Spinal cord (tissue), 10 donors: Measurements from ENCODE around the gene HIC1. TPM values are rescaled to one million over a fixed set of nuclear protein-coding genes. Genes with fewer than 3 reads are reported as not detected.

Experiments used
- DNase-seq, 6 donors: peaks; one replicate each; pipeline versions ENCODE4 v3.0.0 to v3.0.0-alpha.2; 2013 to 2015; ENCODE audit warnings: low spot score in 6 of 6, low read depth in 4 of 6
- H3K27ac ChIP-seq: one replicate; pipeline ENCODE4 v1.5.1; 2013; ENCODE audit warnings: low read depth, low read length, control low read depth
- H3K27me3 ChIP-seq: one replicate; pipeline ENCODE4 v1.6.1; 2013; ENCODE audit warnings: low read length; ENCODE audit not compliant: control insufficient read depth, insufficient read depth
- H3K36me3 ChIP-seq: one replicate; pipeline ENCODE4 v1.6.1; 2013; ENCODE audit warnings: low read length; ENCODE audit not compliant: control insufficient read depth, insufficient read depth
- H3K4me1 ChIP-seq: one replicate; pipeline ENCODE4 v1.6.1; 2013; ENCODE audit warnings: low read length; ENCODE audit not compliant: control insufficient read depth, insufficient read depth
- H3K4me3 ChIP-seq: one replicate; pipeline ENCODE4 v1.5.1; 2013; ENCODE audit warnings: low read depth, low read length, control low read depth
- H3K9me3 ChIP-seq: one replicate; pipeline ENCODE4 v1.6.1; 2013; ENCODE audit warnings: low read length; ENCODE audit not compliant: control insufficient read depth, insufficient read depth
- WGBS: methylation state at CpG from one replicate; pipeline ENCODE4 v1.1.5; 2013; ENCODE audit warnings: missing lambda C conversion rate; ENCODE audit not compliant: insufficient coverage; 5-methylcytosine and 5-hydroxymethylcytosine counted together
- polyA plus RNA-seq, 2 donors: library from polyadenylated mRNA; unstranded; fragments of 120-200 nt; gene quantifications; one replicate each; pipeline ENCODE4 v1.2.1, GENCODE V29; 2013; ENCODE audit not compliant: insufficient read length in 2 of 2
- total RNA-seq, 2 donors: library from RNA; depleted of rRNA in 1 of 2; stranded (reverse); fragments of 120-200 nt in 1 of 2; fragments of >200 nt in 1 of 2; gene quantifications; one replicate each; pipeline versions ENCODE4 v1.2.3 to v1.2.4, GENCODE V29; 2013 to 2014
- donor health status: healthy.

HIC1 gene
- total and polyA plus RNA-seq, 4 donors: 8.6 to 46.5 (median 14.2) TPM

- Histone ChIP-seq H3K27me3 (no peaks in the 10 kb centered on the region), H3K4me3 (no peak overlapping the region), H3K36me3 (peaks cover 39% of the 10 kb centered on the region), H3K9me3 (no peaks in the 10 kb centered on the region), H3K4me1 (peaks cover 59% of the 10 kb centered on the region), H3K27ac (peak overlapping the region; percentile 94)
- WGBS: 34% methylated on average over 5 of the region's 13 CpGs
- DNase-seq: peak in 1 of 6 donors; percentile 77
These were observed 30.1 kb downstream of the HIC1 start for GRCh38 chr17:2084766-2085647.

GRCh38 chr17:2085648-2085949 lies 30.7 kb downstream of the HIC1 start:
- peaks cover 35% of the 10 kb centered on the region for H3K36me3 ChIP-seq
- DNase-seq: peak in 1 of 6 donors; percentile 85
- peaks cover 65% of the 10 kb centered on the region for H3K4me1 ChIP-seq
- H3K27me3 ChIP-seq: no peaks in the 10 kb centered on the region
- no peak overlapping the region for H3K4me3 ChIP-seq
- H3K27ac ChIP-seq: peak overlapping the region; percentile 94
- no peaks in the 10 kb centered on the region for H3K9me3 ChIP-seq
- 42% methylated on average over 5 of the region's 5 CpGs for WGBS

- DNase-seq: no peak
- Histone ChIP-seq H3K9me3 (no peaks in the 10 kb centered on the region), H3K27me3 (no peaks in the 10 kb centered on the region), H3K4me1 (peaks cover 69% of the 10 kb centered on the region), H3K36me3 (peaks cover 28% of the 10 kb centered on the region), H3K4me3 (no peak overlapping the region), H3K27ac (peak overlapping the region; percentile 94)
- 88% methylated on average over 2 of the region's 3 CpGs for WGBS
These were observed 31.4 kb downstream of the HIC1 start for GRCh38 chr17:2086306-2086705.

- Histone ChIP-seq H3K9me3 (no peaks in the 10 kb centered on the region), H3K27ac (peak overlapping the region; percentile 94), H3K27me3 (no peaks in the 10 kb centered on the region), H3K4me1 (peaks cover 73% of the 10 kb centered on the region), H3K4me3 (no peak overlapping the region), H3K36me3 (peaks cover 18% of the 10 kb centered on the region)
- DNase-seq: no peak
- WGBS: 79% methylated on average over 9 of the region's 10 CpGs
These were observed 32.8 kb downstream of the HIC1 start for GRCh38 chr17:2087597-2088211.

GRCh38 chr17:2089021-2089422 lies 34.1 kb downstream of the HIC1 start:
- 53% methylated on average over 2 of the region's 8 CpGs for WGBS
- H3K27me3 ChIP-seq: no peaks in the 10 kb centered on the region
- H3K4me1 ChIP-seq: peaks cover 70% of the 10 kb centered on the region
- DNase-seq: no peak
- H3K4me3 ChIP-seq: peak overlapping the region; percentile 26
- peak overlapping the region; percentile 94 for H3K27ac ChIP-seq
- H3K9me3 ChIP-seq: no peaks in the 10 kb centered on the region
- peaks cover 11% of the 10 kb centered on the region for H3K36me3 ChIP-seq

- peak overlapping the region; percentile 7 for H3K4me3 ChIP-seq
- no peaks in the 10 kb centered on the region for H3K9me3 ChIP-seq
- H3K36me3 ChIP-seq: peaks cover 1% of the 10 kb centered on the region
- WGBS: no CpG with 5 or more reads among the region's 9 CpGs
- H3K27ac ChIP-seq: peak overlapping the region; percentile 94
- H3K27me3 ChIP-seq: no peaks in the 10 kb centered on the region
- DNase-seq: no peak
- peaks cover 67% of the 10 kb centered on the region for H3K4me1 ChIP-seq
These were observed 35.3 kb downstream of the HIC1 start for GRCh38 chr17:2090210-2090641.

- peak overlapping the region; percentile 94 for H3K27ac ChIP-seq
- peaks cover 63% of the 10 kb centered on the region for H3K4me1 ChIP-seq
- H3K27me3 ChIP-seq: no peaks in the 10 kb centered on the region
- no peaks in the 10 kb centered on the region for H3K9me3 ChIP-seq
- WGBS: 33% methylated on average over 1 of the region's 2 CpGs
- no peaks in the 10 kb centered on the region for H3K36me3 ChIP-seq
- peak in 3 of 6 donors; percentile 44 to 87 (median 60) for DNase-seq
- no peak overlapping the region for H3K4me3 ChIP-seq
These were observed 36.1 kb downstream of the HIC1 start for GRCh38 chr17:2090804-2091534.

GRCh38 chr17:2092253-2092652 lies 37.4 kb downstream of the HIC1 start:
- Histone ChIP-seq H3K4me3 (no peak overlapping the region), H3K27ac (peak overlapping the region; percentile 43), H3K36me3 (no peaks in the 10 kb centered on the region), H3K9me3 (no peaks in the 10 kb centered on the region), H3K4me1 (peaks cover 50% of the 10 kb centered on the region), H3K27me3 (no peaks in the 10 kb centered on the region)
- DNase-seq: no peak
- WGBS: 99% methylated on average over 4 of the region's 4 CpGs

GRCh38 chr17:2093349-2093748 lies 38.4 kb downstream of the HIC1 start:
- H3K9me3 ChIP-seq: no peaks in the 10 kb centered on the region
- H3K27me3 ChIP-seq: no peaks in the 10 kb centered on the region
- H3K4me3 ChIP-seq: no peak overlapping the region
- no peak overlapping the region for H3K27ac ChIP-seq
- H3K36me3 ChIP-seq: no peaks in the 10 kb centered on the region
- no peak for DNase-seq
- peaks cover 40% of the 10 kb centered on the region for H3K4me1 ChIP-seq
- WGBS: 84% methylated on average over 2 of the region's 5 CpGs
